Esophagus muscularis mucosa (tissue), 4 donors: ENCODE measurements around the gene GRP. TPM values are rescaled to one million over a fixed set of nuclear protein-coding genes. Genes with fewer than 3 reads are reported as not detected.
A peak's percentile ranks its signal among the peaks of the same experiment; 100 is the strongest.

ENCODE experiments used
- DNase-seq: peaks from one replicate; pipeline ENCODE4 v3.0.0-alpha.2; 2017; ENCODE audit errors: extremely low spot score
- H3K27ac ChIP-seq, 4 donors: fragments of 200-600 bp; sonication (generic); replicated peaks in 1 of 4; 1 replicate in 3 of 4; 2 replicates in 1 of 4; pipeline ENCODE4 v1.5.1; 2016 to 2019; ENCODE audit warnings: mild to moderate bottlenecking in 1 of 4
- H3K27me3 ChIP-seq, 4 donors: fragments of 200-600 bp; sonication (generic); one replicate each; pipeline versions ENCODE4 v1.5.1 to v1.6.0; 2016 to 2019
- H3K36me3 ChIP-seq, 4 donors: fragments of 200-600 bp; sonication (generic); one replicate each; pipeline ENCODE4 v1.5.1; 2016 to 2019
- H3K4me1 ChIP-seq, 4 donors: fragments of 200-600 bp; sonication (generic); one replicate each; pipeline ENCODE4 v1.5.1; 2016 to 2019
- H3K4me3 ChIP-seq, 4 donors: fragments of 200-600 bp; sonication (generic); 1 replicate in 2 of 4; 2 replicates in 2 of 4; pipeline ENCODE4 v1.5.1; 2016 to 2019; ENCODE audit warnings: mild to moderate bottlenecking in 4 of 4, moderate library complexity in 1 of 4
- H3K9me3 ChIP-seq, 4 donors: fragments of 200-600 bp; sonication (generic); 1 replicate in 3 of 4; 2 replicates in 1 of 4; pipeline ENCODE4 v1.5.1; 2016 to 2019
- EP300 ChIP-seq: sonication (generic); formaldehyde crosslinking; IDR thresholded peaks from one replicate; pipeline ENCODE4 v1.6.1; 2017; ENCODE audit warnings: antibody characterized with exemption
- POLR2A ChIP-seq: fragments of 450-650 bp; IDR thresholded peaks from one replicate; pipeline ENCODE4 v1.6.1; 2017; ENCODE audit warnings: antibody characterized with exemption, moderate library complexity, mild to moderate bottlenecking, low read depth
- POLR2AphosphoS5 ChIP-seq, 2 donors: sonication (generic); formaldehyde crosslinking; IDR thresholded peaks; one replicate each; pipeline ENCODE4 v1.6.1; 2017; ENCODE audit warnings: antibody characterized with exemption in 2 of 2
- WGBS: methylation state at CpG from one replicate; pipeline ENCODE4 v1.1.5; 2018; 5-methylcytosine and 5-hydroxymethylcytosine counted together
- intact Hi-C: fragments of 100-400 bp; cut with DNase I; formaldehyde crosslinking; loops from one replicate; pipeline ENCODE4 v1.15.1; 2023
- total RNA-seq, 4 donors: library from RNA; depleted of rRNA; stranded (reverse); fragments of >200 nt; gene quantifications; one replicate each; pipeline versions ENCODE4 v1.1.0 to v1.2.1, GENCODE V29; 2016
- TF ChIP-seq, protein P1 (sequence below), 3 experiments: fragments of 200-600 bp in 2 of 3; fragments of 450-650 bp in 1 of 3; sonication (generic) in 2 of 3; IDR thresholded peaks; one replicate each; pipeline ENCODE4 v1.5.1; 2017 to 2019; ENCODE audit warnings: antibody characterized with exemption in 3 of 3, mild to moderate bottlenecking in 2 of 3, moderate library complexity in 1 of 3

The GRP gene
- total RNA-seq, 4 donors from 2014 or later = 0.98 to 7.9 (median 2.5) TPM

DNA sequence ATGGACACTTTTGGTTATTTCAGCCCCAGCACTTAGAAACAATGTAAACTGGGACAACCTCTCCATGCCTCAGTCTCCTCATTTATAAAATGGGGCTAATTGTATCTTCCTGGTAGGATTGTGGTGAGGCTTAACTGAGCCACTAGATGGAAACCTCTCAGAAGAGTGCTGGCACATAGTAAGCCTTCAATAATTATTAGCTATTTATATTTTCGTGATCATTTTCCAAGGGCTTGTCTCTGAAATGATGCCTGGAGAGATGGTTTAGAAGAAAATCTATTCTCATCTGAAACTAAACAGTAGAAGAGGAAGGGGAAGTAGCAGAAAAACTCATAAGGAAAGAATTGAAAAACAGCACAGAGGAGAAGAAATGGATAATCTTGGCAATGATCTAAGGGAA lies 46.5 kb downstream of the GRP start:
- TF ChIP-seq, protein P1, sequence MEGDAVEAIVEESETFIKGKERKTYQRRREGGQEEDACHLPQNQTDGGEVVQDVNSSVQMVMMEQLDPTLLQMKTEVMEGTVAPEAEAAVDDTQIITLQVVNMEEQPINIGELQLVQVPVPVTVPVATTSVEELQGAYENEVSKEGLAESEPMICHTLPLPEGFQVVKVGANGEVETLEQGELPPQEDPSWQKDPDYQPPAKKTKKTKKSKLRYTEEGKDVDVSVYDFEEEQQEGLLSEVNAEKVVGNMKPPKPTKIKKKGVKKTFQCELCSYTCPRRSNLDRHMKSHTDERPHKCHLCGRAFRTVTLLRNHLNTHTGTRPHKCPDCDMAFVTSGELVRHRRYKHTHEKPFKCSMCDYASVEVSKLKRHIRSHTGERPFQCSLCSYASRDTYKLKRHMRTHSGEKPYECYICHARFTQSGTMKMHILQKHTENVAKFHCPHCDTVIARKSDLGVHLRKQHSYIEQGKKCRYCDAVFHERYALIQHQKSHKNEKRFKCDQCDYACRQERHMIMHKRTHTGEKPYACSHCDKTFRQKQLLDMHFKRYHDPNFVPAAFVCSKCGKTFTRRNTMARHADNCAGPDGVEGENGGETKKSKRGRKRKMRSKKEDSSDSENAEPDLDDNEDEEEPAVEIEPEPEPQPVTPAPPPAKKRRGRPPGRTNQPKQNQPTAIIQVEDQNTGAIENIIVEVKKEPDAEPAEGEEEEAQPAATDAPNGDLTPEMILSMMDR (IDR thresholded peaks at IDR 0.05) = no peak
- TF ChIP-seq POLR2AphosphoS5 (IDR thresholded peaks at IDR 0.05) (no peak), EP300 (no peak), POLR2A (no peak)
- no peak overlapping the region for H3K27ac ChIP-seq
- no peaks in the 10 kb centered on the region for H3K36me3 ChIP-seq
- no peaks in the 10 kb centered on the region for H3K9me3 ChIP-seq
- 35% methylated on average over 1 of the region's 1 CpG for WGBS
- H3K4me1 ChIP-seq = peaks cover 12 to 35% (median 34%) of the 10 kb centered on the region in 4 donors
- peaks cover 0 to 91% (median 67%) of the 10 kb centered on the region in 4 donors for H3K27me3 ChIP-seq
- DNase-seq = no peak
- H3K4me3 ChIP-seq = no peak overlapping the region
- intact Hi-C loops = no loop called here

GRCh38 chr18:59266886-59267502 lies 47.0 kb downstream of the GRP start:
- 15% methylated on average over 10 of the region's 10 CpGs for WGBS

DNA sequence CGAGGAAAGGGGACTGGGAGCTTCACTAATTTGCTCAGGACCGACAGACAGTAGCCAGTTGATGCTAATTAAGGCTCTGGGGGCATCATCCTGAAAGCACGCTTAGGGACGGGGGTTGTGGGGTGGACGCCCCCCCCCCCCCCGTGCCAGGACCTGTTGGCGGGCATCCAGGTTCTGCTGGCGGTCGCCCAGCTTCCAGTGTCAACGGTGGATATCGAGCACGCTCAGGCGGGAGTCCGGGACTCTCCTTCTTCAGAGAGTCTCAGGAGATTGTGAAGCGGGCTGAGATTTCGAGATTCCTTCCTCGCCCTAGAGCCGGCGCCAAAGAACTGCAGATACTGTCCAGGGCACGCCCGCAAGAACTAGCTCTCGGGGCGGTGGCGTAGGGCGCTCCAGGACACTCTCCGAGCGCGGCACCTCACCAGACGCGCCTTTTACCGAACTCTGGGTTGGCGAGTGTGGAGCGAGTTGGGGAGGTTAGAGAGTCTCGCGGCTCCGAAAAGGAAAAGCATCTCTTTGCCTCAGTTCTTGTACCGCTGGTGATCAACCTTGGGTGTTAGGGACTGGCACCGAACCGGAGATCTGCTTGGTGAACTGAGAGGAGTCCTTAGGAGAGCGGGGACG lies 47.7 kb downstream of the GRP start:
- no peaks in the 10 kb centered on the region for H3K36me3 ChIP-seq
- H3K27me3 ChIP-seq = peaks cover 0 to 100% (median 76%) of the 10 kb centered on the region in 4 donors
- no peak overlapping the region for H3K27ac ChIP-seq
- no peak overlapping the region for H3K4me3 ChIP-seq
- TF ChIP-seq EP300 (no peak), POLR2AphosphoS5 (IDR thresholded peaks at IDR 0.05) (no peak), POLR2A (no peak)
- TF ChIP-seq, protein P1 (IDR thresholded peaks at IDR 0.05) = no peak
- 3% methylated on average over 27 of the region's 41 CpGs for WGBS
- intact Hi-C loops = no loop called here
- DNase-seq = peak; percentile 86
- H3K4me1 ChIP-seq = peaks cover 12 to 44% (median 44%) of the 10 kb centered on the region in 4 donors
- H3K9me3 ChIP-seq = no peaks in the 10 kb centered on the region

More at GRCh38 chr18:59266886-59267502, 47.0 kb downstream of the GRP start:
- peaks cover 12 to 38% (median 38%) of the 10 kb centered on the region in 4 donors for H3K4me1 ChIP-seq
- no peak overlapping the region for H3K27ac ChIP-seq
- intact Hi-C loops = no loop called here
- no peaks in the 10 kb centered on the region for H3K36me3 ChIP-seq
- TF ChIP-seq POLR2AphosphoS5 (IDR thresholded peaks at IDR 0.05) (no peak), EP300 (no peak), POLR2A (no peak)
- TF ChIP-seq, protein P1 (IDR thresholded peaks at IDR 0.05) = no peak
- H3K27me3 ChIP-seq = peaks cover 0 to 97% (median 70%) of the 10 kb centered on the region in 4 donors
- H3K9me3 ChIP-seq = no peaks in the 10 kb centered on the region
- no peak for DNase-seq
- H3K4me3 ChIP-seq = no peak overlapping the region

- intact Hi-C loops = no loop called here
These were observed 48.3 kb downstream of the GRP start for GRCh38 chr18:59268127-59268720.

More at GRCh38 chr18:59268127-59268720, 48.3 kb downstream of the GRP start:
- peaks cover 16 to 51% (median 50%) of the 10 kb centered on the region in 4 donors for H3K4me1 ChIP-seq
- TF ChIP-seq POLR2AphosphoS5 (IDR thresholded peaks at IDR 0.05) = no peak
- TF ChIP-seq, protein P1 (IDR thresholded peaks at IDR 0.05) = no peak
- no peak for TF ChIP-seq POLR2A
- no peak for TF ChIP-seq EP300
- DNase-seq = peak; percentile 60
- peak overlapping the region in 2 of 4 donors; percentile 3 to 35 for H3K4me3 ChIP-seq
- WGBS = 7% methylated on average over 25 of the region's 28 CpGs
- H3K36me3 ChIP-seq = no peaks in the 10 kb centered on the region
- no peak overlapping the region for H3K27ac ChIP-seq
- peaks cover 3 to 100% (median 81%) of the 10 kb centered on the region in 4 donors for H3K27me3 ChIP-seq
- no peaks in the 10 kb centered on the region for H3K9me3 ChIP-seq
